ENCODE data around the gene C2CD3. TPM values are rescaled to one million over a fixed set of nuclear protein-coding genes. Genes with fewer than 3 reads are reported as not detected.

C2CD3 gene
- total RNA-seq, 1 donor from 2014 or later: 40.9 TPM

DNA sequence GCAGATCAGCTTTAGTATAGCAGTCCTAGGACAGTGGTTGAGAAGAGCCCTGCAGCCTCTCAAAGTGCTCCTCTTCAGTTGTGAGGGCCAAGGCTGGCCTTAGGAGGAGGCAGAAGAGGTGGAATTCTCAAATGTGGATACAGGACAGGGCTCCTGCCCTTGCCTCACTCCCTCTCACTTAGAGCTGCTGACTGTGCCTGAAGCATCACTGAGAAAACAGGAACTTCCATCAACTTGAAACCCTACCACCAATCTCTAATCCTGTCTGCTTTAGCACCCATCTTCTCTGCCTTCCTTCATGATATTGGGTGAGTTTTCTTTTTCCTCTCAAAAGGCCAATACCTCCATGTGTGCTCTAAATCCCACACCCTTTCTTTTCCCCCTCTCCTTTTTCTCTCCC is 147.5 kb downstream of the C2CD3 start:
- TF ChIP-seq, protein P1, sequence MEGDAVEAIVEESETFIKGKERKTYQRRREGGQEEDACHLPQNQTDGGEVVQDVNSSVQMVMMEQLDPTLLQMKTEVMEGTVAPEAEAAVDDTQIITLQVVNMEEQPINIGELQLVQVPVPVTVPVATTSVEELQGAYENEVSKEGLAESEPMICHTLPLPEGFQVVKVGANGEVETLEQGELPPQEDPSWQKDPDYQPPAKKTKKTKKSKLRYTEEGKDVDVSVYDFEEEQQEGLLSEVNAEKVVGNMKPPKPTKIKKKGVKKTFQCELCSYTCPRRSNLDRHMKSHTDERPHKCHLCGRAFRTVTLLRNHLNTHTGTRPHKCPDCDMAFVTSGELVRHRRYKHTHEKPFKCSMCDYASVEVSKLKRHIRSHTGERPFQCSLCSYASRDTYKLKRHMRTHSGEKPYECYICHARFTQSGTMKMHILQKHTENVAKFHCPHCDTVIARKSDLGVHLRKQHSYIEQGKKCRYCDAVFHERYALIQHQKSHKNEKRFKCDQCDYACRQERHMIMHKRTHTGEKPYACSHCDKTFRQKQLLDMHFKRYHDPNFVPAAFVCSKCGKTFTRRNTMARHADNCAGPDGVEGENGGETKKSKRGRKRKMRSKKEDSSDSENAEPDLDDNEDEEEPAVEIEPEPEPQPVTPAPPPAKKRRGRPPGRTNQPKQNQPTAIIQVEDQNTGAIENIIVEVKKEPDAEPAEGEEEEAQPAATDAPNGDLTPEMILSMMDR (IDR thresholded peaks at IDR 0.05; ENCODE audit: unreplicated experiment): no peak
- H3K27me3 Mint-ChIP-seq: no peaks in the 10 kb centered on the region
- DNase-seq (ENCODE audit: low spot score, unreplicated experiment): no peak
- H3K27ac Mint-ChIP-seq: peak overlapping the region; percentile 12
- no peak overlapping the region for H3K4me3 Mint-ChIP-seq (ENCODE audit: low read depth)
- no peaks in the 10 kb centered on the region for H3K9me3 Mint-ChIP-seq (ENCODE audit: low read depth)
- peaks cover 14% of the 10 kb centered on the region for H3K36me3 Mint-ChIP-seq (ENCODE audit: insufficient read depth)
- peaks cover 9% of the 10 kb centered on the region for H3K4me1 Mint-ChIP-seq (ENCODE audit: low read depth)

DNA sequence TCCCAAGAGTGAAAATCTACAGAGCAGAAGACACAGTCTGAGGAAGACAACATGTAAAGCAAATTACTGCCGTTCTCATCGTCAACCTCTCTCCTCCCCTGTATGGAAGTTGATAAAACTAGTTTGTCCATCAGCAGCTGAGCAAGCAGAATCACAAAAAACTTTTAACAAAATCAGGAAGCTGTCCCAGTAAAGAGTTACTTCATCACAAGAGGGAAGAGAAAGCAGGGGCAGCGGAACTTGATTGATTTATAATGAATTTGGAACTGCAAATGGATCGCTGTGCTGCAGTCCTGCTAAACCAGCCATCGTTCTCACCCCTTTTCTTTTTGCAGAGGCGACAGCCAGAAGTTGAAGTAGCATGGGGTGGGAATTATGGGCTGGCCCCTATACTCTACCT is 148.3 kb downstream of the C2CD3 start:
- no peak overlapping the region for H3K4me3 Mint-ChIP-seq (ENCODE audit: low read depth)
- DNase-seq (ENCODE audit: low spot score, unreplicated experiment): no peak
- H3K27ac Mint-ChIP-seq: no peak overlapping the region
- TF ChIP-seq, protein P1 (IDR thresholded peaks at IDR 0.05; ENCODE audit: unreplicated experiment): no peak
- no peaks in the 10 kb centered on the region for H3K27me3 Mint-ChIP-seq
- no peaks in the 10 kb centered on the region for H3K9me3 Mint-ChIP-seq (ENCODE audit: low read depth)
- H3K4me1 Mint-ChIP-seq (ENCODE audit: low read depth): peaks cover 9% of the 10 kb centered on the region
- peaks cover 12% of the 10 kb centered on the region for H3K36me3 Mint-ChIP-seq (ENCODE audit: insufficient read depth)

DNA sequence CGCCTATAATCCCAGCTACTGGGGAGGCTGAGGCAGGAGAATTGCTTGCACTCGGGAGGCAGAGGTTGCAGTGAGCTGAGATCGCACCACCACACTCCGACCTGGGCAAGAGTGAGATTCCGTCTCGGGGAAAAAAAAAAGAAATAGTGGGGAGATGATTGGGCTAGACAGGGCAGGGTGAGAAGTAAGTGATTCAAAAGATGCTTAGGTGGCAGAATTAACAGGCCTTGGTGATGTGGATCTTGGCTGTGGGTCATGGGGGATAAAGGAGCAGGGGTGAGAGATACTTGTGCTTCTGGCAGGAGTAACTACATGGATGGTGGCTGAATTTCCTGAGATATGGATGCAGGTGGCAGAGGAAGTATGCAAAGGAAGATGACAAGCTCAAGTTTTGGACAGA is 148.8 kb downstream of the C2CD3 start:
- peaks cover 13% of the 10 kb centered on the region for H3K36me3 Mint-ChIP-seq (ENCODE audit: insufficient read depth)
- no peak overlapping the region for H3K27ac Mint-ChIP-seq
- no peak overlapping the region for H3K4me3 Mint-ChIP-seq (ENCODE audit: low read depth)
- no peak for DNase-seq (ENCODE audit: low spot score, unreplicated experiment)
- no peaks in the 10 kb centered on the region for H3K27me3 Mint-ChIP-seq
- no peaks in the 10 kb centered on the region for H3K9me3 Mint-ChIP-seq (ENCODE audit: low read depth)
- TF ChIP-seq, protein P1 (IDR thresholded peaks at IDR 0.05; ENCODE audit: unreplicated experiment): no peak
- peaks cover 9% of the 10 kb centered on the region for H3K4me1 Mint-ChIP-seq (ENCODE audit: low read depth)

DNA sequence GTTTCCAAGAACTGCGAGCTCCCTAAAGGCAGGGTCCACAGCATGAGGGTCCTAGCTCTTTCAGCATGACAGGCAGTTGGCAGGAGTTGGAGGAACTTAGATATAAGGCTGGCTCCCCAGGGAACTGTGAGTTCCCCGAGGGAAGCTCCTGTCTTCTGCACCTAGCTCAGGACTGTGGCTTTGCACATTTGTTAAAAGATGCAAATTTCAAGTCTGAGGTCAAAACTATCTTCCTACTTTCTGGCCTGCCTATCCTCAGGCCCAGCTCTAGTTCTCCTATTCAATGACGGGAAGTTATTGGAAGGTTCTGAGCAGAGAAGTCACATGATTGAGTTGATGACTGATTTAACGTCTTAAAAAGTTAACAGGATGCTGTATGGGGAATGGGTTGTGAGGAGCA is 150.3 kb downstream of the C2CD3 start:
- H3K27me3 Mint-ChIP-seq: no peaks in the 10 kb centered on the region
- peaks cover 9% of the 10 kb centered on the region for H3K4me1 Mint-ChIP-seq (ENCODE audit: low read depth)
- H3K9me3 Mint-ChIP-seq (ENCODE audit: low read depth): no peaks in the 10 kb centered on the region
- no peak overlapping the region for H3K27ac Mint-ChIP-seq
- H3K4me3 Mint-ChIP-seq (ENCODE audit: low read depth): no peak overlapping the region
- H3K36me3 Mint-ChIP-seq (ENCODE audit: insufficient read depth): peaks cover 11% of the 10 kb centered on the region
- DNase-seq (ENCODE audit: low spot score, unreplicated experiment): no peak
- TF ChIP-seq, protein P1 (IDR thresholded peaks at IDR 0.05; ENCODE audit: unreplicated experiment): no peak

DNA sequence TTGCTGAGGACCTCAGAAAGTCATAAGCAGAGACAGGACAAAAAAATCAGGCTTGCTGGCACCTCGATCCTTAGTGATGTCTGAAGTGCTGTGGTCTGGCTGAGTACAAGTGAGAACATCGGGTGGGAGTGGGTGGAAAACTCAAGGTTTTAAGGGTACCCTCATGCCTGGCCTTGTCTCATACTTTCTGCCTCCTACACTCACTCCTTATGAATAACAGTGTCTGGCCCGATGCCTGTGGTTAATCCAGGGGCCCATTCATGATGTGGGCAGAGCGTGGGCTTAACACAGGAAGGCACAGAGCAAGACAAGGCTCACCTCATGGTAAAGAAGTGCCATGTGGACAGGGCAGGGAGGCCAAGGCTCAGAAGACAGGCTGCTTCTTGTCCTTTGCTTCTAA is 150.9 kb downstream of the C2CD3 start:
- TF ChIP-seq, protein P1 (IDR thresholded peaks at IDR 0.05; ENCODE audit: unreplicated experiment): no peak
- no peak overlapping the region for H3K27ac Mint-ChIP-seq
- H3K27me3 Mint-ChIP-seq: no peaks in the 10 kb centered on the region
- H3K9me3 Mint-ChIP-seq (ENCODE audit: low read depth): no peaks in the 10 kb centered on the region
- no peak for DNase-seq (ENCODE audit: low spot score, unreplicated experiment)
- H3K4me3 Mint-ChIP-seq (ENCODE audit: low read depth): no peak overlapping the region
- peaks cover 9% of the 10 kb centered on the region for H3K36me3 Mint-ChIP-seq (ENCODE audit: insufficient read depth)
- H3K4me1 Mint-ChIP-seq (ENCODE audit: low read depth): peaks cover 9% of the 10 kb centered on the region
